K562 (cell line): ENCODE results near the gene SYTL2. TPM values are rescaled to one million over a fixed set of nuclear protein-coding genes. Genes with fewer than 3 reads are reported as not detected.

Experiments used
- ATAC-seq: fragments of 200-7000 bp; cut with Tn5 transposase; 3 replicates; pipeline ENCODE4 v1.9.1; 2020; ENCODE audit warnings: moderate library complexity
- BruUV-seq: library from RNA; stranded (reverse); fragments of 400-500 nt; replicated peaks from 2 replicates; lab custom pipeline; 2021; lab: Mats Ljungman, UMichigan
- CTCF ChIA-PET: fragments of 300-600 bp; formaldehyde crosslinking; extraction: SDS; loops from one replicate; lab custom pipeline; 2021; ENCODE audit warnings: low intra/inter-chr PET ratio; lab: Yijun Ruan, JAX
- POLR2A ChIA-PET: fragments of 300-600, 350-650 bp; sonication (Branson Sonifier 250); formaldehyde crosslinking; extraction: SDS; loops from one replicate; lab custom pipeline; 2021; ENCODE audit warnings: antibody characterized with exemption, inconsistent platforms; lab: Yijun Ruan, JAX
- DNase-seq, 4 experiments: peaks; one replicate each; pipeline versions ENCODE4 v3.0.0 to v3.0.0-alpha.2; 2011 to 2018; ENCODE audit warnings: low spot score in 3 of 4, mixed read lengths in 3 of 4; ENCODE audit errors: extremely low read depth in 1 of 4
- FAIRE-seq: peaks from 2 replicates; lab custom pipeline; 2011; peaks lifted over from hg19 to GRCh38; lab: Jason Lieb, UNC
- H2AFZ ChIP-seq: 2 replicates; pipeline ENCODE4 v1.6.0; 2011; ENCODE audit warnings: low read depth, low read length, control low read depth, inconsistent platforms
- H3K27ac ChIP-seq: fragments of 200-600 bp; 3 replicates; pipeline ENCODE4 v1.8.0; 2011; ENCODE audit warnings: low read depth, mild to moderate bottlenecking, control low read depth, inconsistent platforms, low read length, moderate library complexity, mixed read lengths; ENCODE audit errors: extremely low read depth
- H3K27me3 ChIP-seq, 2 experiments: fragments of 300-600 bp in 1 of 2; 2 replicates in 1 of 2; 3 replicates in 1 of 2; pipeline versions ENCODE4 v1.6.0 to v1.8.0; 2011; ENCODE audit warnings: inconsistent platforms in 2 of 2, low read length in 2 of 2, mild to moderate bottlenecking in 1 of 2, mixed read lengths in 1 of 2, moderate library complexity in 1 of 2; ENCODE audit not compliant: control insufficient read depth in 2 of 2, insufficient read depth in 2 of 2
- H3K36me3 ChIP-seq: fragments of 300-600 bp; 3 replicates; pipeline ENCODE4 v1.8.0; 2011; ENCODE audit warnings: mild to moderate bottlenecking, low read length, inconsistent platforms; ENCODE audit not compliant: control insufficient read depth, insufficient read depth
- H3K4me1 ChIP-seq, 2 experiments: fragments of 200-600 bp in 1 of 2; replicated peaks in 1 of 2; 2 replicates in 1 of 2; 3 replicates in 1 of 2; pipeline versions ENCODE4 v1.5.1 to v1.8.0; 2011; ENCODE audit warnings: inconsistent platforms in 2 of 2, low read length in 2 of 2, mild to moderate bottlenecking in 1 of 2, mixed read lengths in 1 of 2, moderate library complexity in 1 of 2; ENCODE audit not compliant: control insufficient read depth in 2 of 2, insufficient read depth in 2 of 2
- H3K4me2 ChIP-seq: 2 replicates; pipeline ENCODE4 v1.6.1; 2011; ENCODE audit warnings: low read length, control low read depth, inconsistent platforms, mixed read lengths; ENCODE audit not compliant: insufficient read depth
- H3K4me3 ChIP-seq: fragments of 200-600 bp; sonication (generic), shearing (Covaris generic); 2 replicates; pipeline ENCODE4 v1.5.1; 2016; ENCODE audit warnings: control low read depth, inconsistent platforms
- H3K79me2 ChIP-seq: fragments of 200-600 bp; 3 replicates; pipeline ENCODE4 v1.8.0; 2011; ENCODE audit warnings: low read length, inconsistent platforms; ENCODE audit not compliant: control insufficient read depth, insufficient read depth
- H3K9ac ChIP-seq, 2 experiments: 2 replicates each; pipeline versions ENCODE4 v1.6.0 to v1.6.1; 2011; ENCODE audit warnings: low read depth in 2 of 2, low read length in 2 of 2, control low read depth in 1 of 2, inconsistent platforms in 1 of 2, mild to moderate bottlenecking in 1 of 2, mixed read lengths in 1 of 2; ENCODE audit not compliant: insufficient read depth in 1 of 2
- H3K9me1 ChIP-seq: one replicate; pipeline ENCODE4 v1.6.0; 2011; ENCODE audit warnings: inconsistent platforms, mild to moderate bottlenecking, low read length, moderate library complexity; ENCODE audit not compliant: control insufficient read depth, insufficient read depth
- H3K9me3 ChIP-seq: replicated peaks from 2 replicates; pipeline ENCODE4 v1.5.1; 2011; ENCODE audit warnings: low read depth, low read length, inconsistent platforms; ENCODE audit not compliant: control insufficient read depth, insufficient read depth
- H4K20me1 ChIP-seq: replicated peaks from 2 replicates; pipeline ENCODE4 v1.6.1; 2011; ENCODE audit warnings: low read length, inconsistent platforms, mixed read lengths; ENCODE audit not compliant: control insufficient read depth, insufficient read depth
- ARID3B ChIP-seq: fragments of 250-450 bp; sonication (Bioruptor Pico); IDR thresholded peaks from 2 replicates; pipeline ENCODE4 v1.4.0; 2020; ENCODE audit warnings: borderline replicate concordance
- CBFA2T3 ChIP-seq: fragments of 450-650 bp; IDR thresholded peaks from 2 replicates; pipeline ENCODE4 v1.6.1; 2017
- GMEB1 ChIP-seq: fragments of 250-450 bp; sonication (Bioruptor Pico); IDR thresholded peaks from 2 replicates; pipeline ENCODE4 v1.4.0; 2020; ENCODE audit warnings: mild to moderate bottlenecking
- MIER1 ChIP-seq: fragments of 450-650 bp; IDR thresholded peaks from 2 replicates; pipeline ENCODE4 v1.6.1; 2016; ENCODE audit warnings: antibody characterized with exemption, mild to moderate bottlenecking, low read depth
- MTA2 ChIP-seq: fragments of 450-650 bp; IDR thresholded peaks from 2 replicates; pipeline ENCODE4 v1.6.1; 2016; ENCODE audit warnings: low read depth
- NEUROD1 ChIP-seq: fragments of 150-350 bp; IDR thresholded peaks from 2 replicates; pipeline ENCODE4 v1.6.1; 2014; ENCODE audit warnings: borderline replicate concordance, low read length, low read depth; ENCODE audit not compliant: partially characterized antibody
- NR1H2 ChIP-seq: sonication (generic); formaldehyde crosslinking; IDR thresholded peaks from 2 replicates; pipeline ENCODE4 v1.4.0; 2020; ENCODE audit warnings: mild to moderate bottlenecking, missing genetic modification reagents
- OTX1 ChIP-seq: fragments of 450-650 bp; formaldehyde crosslinking; IDR thresholded peaks from 2 replicates; pipeline ENCODE4 v1.4.0; 2022; ENCODE audit warnings: mild to moderate bottlenecking
- PHB2 ChIP-seq: fragments of 450-650 bp; IDR thresholded peaks from 2 replicates; pipeline ENCODE4 v1.6.1; 2017; ENCODE audit warnings: low read depth
- PHTF2 ChIP-seq: fragments of 250-450 bp; sonication (Bioruptor Pico); IDR thresholded peaks from 2 replicates; pipeline ENCODE4 v1.5.0; 2021; ENCODE audit warnings: mild to moderate bottlenecking
- POLR2B ChIP-seq: fragments of 450-650 bp; IDR thresholded peaks from 2 replicates; pipeline ENCODE4 v1.6.1; 2018; ENCODE audit warnings: low read depth; ENCODE audit not compliant: partially characterized antibody
- POLR3G ChIP-seq: IDR thresholded peaks from 2 replicates; pipeline ENCODE4 v1.6.1; 2011; ENCODE audit not compliant: insufficient read length, insufficient replicate concordance; ENCODE audit errors: extremely low read depth
- SMAD2 ChIP-seq: fragments of 150-350 bp; IDR thresholded peaks from 2 replicates; pipeline ENCODE4 v1.6.1; 2014; ENCODE audit warnings: low read depth, mild to moderate bottlenecking, low read length
- STAT5A ChIP-seq: IDR thresholded peaks from 2 replicates; pipeline ENCODE4 v1.6.1; 2012; ENCODE audit warnings: low read length, inconsistent platforms, borderline replicate concordance
- ZBED1 ChIP-seq: IDR thresholded peaks from 2 replicates; pipeline ENCODE4 v1.6.1; 2014
- ZEB2 ChIP-seq: fragments of 450-650 bp; IDR thresholded peaks from 2 replicates; pipeline ENCODE4 v1.6.1; 2016
- ZFP91 ChIP-seq: sonication (generic); formaldehyde crosslinking; IDR thresholded peaks from 2 replicates; pipeline ENCODE4 v1.8.0; 2022; ENCODE audit warnings: mild to moderate bottlenecking, missing genetic modification reagents
- ZNF146 ChIP-seq: IDR thresholded peaks from one replicate; pipeline ENCODE4 v1.6.1; 2018; ENCODE audit warnings: missing compliant biosample characterization; ENCODE audit not compliant: unreplicated experiment
- ZNF263 ChIP-seq: sonication (generic); formaldehyde crosslinking; IDR thresholded peaks from 2 replicates; pipeline ENCODE4 v1.8.0; 2022; ENCODE audit warnings: mild to moderate bottlenecking, missing genetic modification reagents, borderline replicate concordance
- ZNF507 ChIP-seq: conservative IDR thresholded peaks from 2 replicates; pipeline ENCODE4 v1.6.1; 2017; ENCODE audit warnings: missing genetic modification characterization, missing compliant biosample characterization
- WGBS: fragments of 100-300 bp; shearing (Covaris generic); methylation state at CpG from one replicate; pipeline ENCODE4 v1.1.6; 2016; ENCODE audit warnings: low coverage, mixed read lengths; ENCODE audit not compliant: insufficient coverage; ENCODE audit errors: missing lambda C conversion rate; 5-methylcytosine and 5-hydroxymethylcytosine counted together
- in situ Hi-C: fragments of 300-500 bp; cut with MboI; formaldehyde crosslinking; loops from 4 replicates; pipeline ENCODE4 v1.15.0; 2018; ENCODE audit warnings: inconsistent platforms, mixed read lengths
- intact Hi-C: fragments of 100-400 bp; cut with micrococcal nuclease; formaldehyde crosslinking; loops from 2 replicates; pipeline ENCODE4 v1.14.2; 2022
- polyA plus RNA-seq, 8 experiments: library from polyadenylated mRNA; depleted of rRNA in 4 of 8; stranded (reverse) in 5 of 8; unstranded in 3 of 8; fragments of >200 nt; fragmentation: Nextera tagmentation in 2 of 8; fragmentation: Illumina TruSeq in 1 of 8; extraction: Ambion mirVana in 2 of 8; extraction: Trizol in 1 of 8; gene quantifications; 2 replicates each; pipeline versions ENCODE4 v1.2.1 to v1.2.3, GENCODE V29; 2011 to 2014; ENCODE audit warnings: inconsistent platforms in 1 of 8, missing spikeins in 1 of 8
- total RNA-seq, 7 experiments: library from RNA; depleted of rRNA in 6 of 7; stranded (reverse); fragments of >200 nt in 6 of 7; fragmentation: Illumina TruSeq in 2 of 7; extraction: Trizol in 2 of 7; gene quantifications; 2 replicates each; pipeline versions ENCODE4 v1.2.1 to v1.2.3, GENCODE V29; 2011 to 2021; ENCODE audit warnings: low replicate concordance in 1 of 7

The SYTL2 gene
- total and polyA plus RNA-seq, 9 of the 15 experiments (the other 6 are each of a cell fraction or from before 2014, with no cell fraction given) = 0.05 to 0.57 (median 0.35) TPM

- no peak overlapping the region for H3K9ac ChIP-seq
- CTCF ChIA-PET = no interaction called here
- H3K27ac ChIP-seq = no peak overlapping the region
- H2AFZ ChIP-seq = no peak overlapping the region
- intact Hi-C loops = no loop called here
- TF ChIP-seq ZNF507 (no peak), ZNF263 (CRISPR knock-in tag) (no peak), NR1H2 (CRISPR knock-in tag) (no peak), POLR2B (no peak), PHB2 (no peak), ARID3B (no peak), MTA2 (no peak), STAT5A (no peak), GMEB1 (no peak), MIER1 (no peak), ZNF146 (no peak), OTX1 (CRISPR knock-in tag) (no peak), ZBED1 (no peak), PHTF2 (CRISPR knock-in tag) (no peak), SMAD2 (no peak), NEUROD1 (no peak), ZEB2 (no peak), ZFP91 (CRISPR knock-in tag) (no peak), POLR3G (no peak), CBFA2T3 (no peak)
- TF ChIP-seq, all 486 proteins: peak for 0
- in situ Hi-C loops = no loop called here
- no TSS peak for BruUV-seq
- H4K20me1 ChIP-seq = no peaks in the 10 kb centered on the region
- no peaks in the 10 kb centered on the region for H3K79me2 ChIP-seq
- H3K27me3 ChIP-seq = peaks cover 3 to 5% of the 10 kb centered on the region in 2 experiments; a peak in 4 of 5 replicates
- H3K9me3 ChIP-seq = no peaks in the 10 kb centered on the region
- H3K4me1 ChIP-seq = no peaks in the 10 kb centered on the region
- H3K36me3 ChIP-seq = no peaks in the 10 kb centered on the region
- no peak for FAIRE-seq
- ATAC-seq = no peak
- H3K4me2 ChIP-seq = no peak overlapping the region
- H3K4me3 ChIP-seq = no peak overlapping the region
- WGBS = 6% methylated on average over 5 of the region's 5 CpGs
- POLR2A ChIA-PET = no interaction called here
- no peak for DNase-seq
- no peaks in the 10 kb centered on the region for H3K9me1 ChIP-seq
These were observed 87.9 kb downstream of the SYTL2 start for GRCh38 chr11:85723088-85723487.
